Lower lobe of right lung (tissue), 2 donors: ENCODE results near the gene KCNQ1. TPM values are rescaled to one million over a fixed set of nuclear protein-coding genes. Genes with fewer than 3 reads are reported as not detected.
A peak's percentile ranks its signal among the peaks of the same experiment; 100 is the strongest.

ENCODE experiments used
- ATAC-seq, 2 donors: fragments of 200-7000 bp; cut with Tn5 transposase; one replicate each; pipeline ENCODE4 v1.9.1; 2020 to 2022; ENCODE audit warnings: mild to moderate bottlenecking in 2 of 2, moderate library complexity in 2 of 2
- DNase-seq: peaks from one replicate; pipeline ENCODE4 v3.0.0-alpha.2; 2020
- H3K27ac ChIP-seq: fragments of 200-600 bp; one replicate; pipeline ENCODE4 v1.8.0; 2022
- H3K27me3 ChIP-seq: fragments of 200-600 bp; one replicate; pipeline ENCODE4 v1.8.0; 2022; ENCODE audit warnings: low read depth
- H3K36me3 ChIP-seq: fragments of 200-600 bp; one replicate; pipeline ENCODE4 v1.8.0; 2022; ENCODE audit warnings: mild to moderate bottlenecking
- H3K4me1 ChIP-seq: fragments of 200-600 bp; one replicate; pipeline ENCODE4 v1.8.0; 2022
- H3K4me3 ChIP-seq: fragments of 200-600 bp; one replicate; pipeline ENCODE4 v1.8.0; 2022; ENCODE audit warnings: mild to moderate bottlenecking
- H3K9me3 ChIP-seq: fragments of 200-600 bp; one replicate; pipeline ENCODE4 v1.8.0; 2022
- intact Hi-C: fragments of 100-400 bp; cut with DNase I; formaldehyde crosslinking; loops from one replicate; pipeline ENCODE4 v1.11.0; 2022
- total RNA-seq: library from RNA; stranded (reverse); fragmentation: NEBNext Ultra II Directional; extraction: Animal tissue kit (Norgen Biotek cat#: 25700); gene quantifications from one replicate; pipeline ENCODE4 v1.2.1, GENCODE V29; 2021
- TF ChIP-seq, protein P1 (sequence below): fragments of 200-600 bp; IDR thresholded peaks from one replicate; pipeline ENCODE4 v1.8.0; 2022; ENCODE audit warnings: antibody characterized with exemption, mild to moderate bottlenecking
- donor health status: DM: no; HTN: yes; CAD: no; lungs with severe emphysema.

The KCNQ1 gene
- total RNA-seq, 1 donor from 2014 or later = 51.0 TPM

DNA sequence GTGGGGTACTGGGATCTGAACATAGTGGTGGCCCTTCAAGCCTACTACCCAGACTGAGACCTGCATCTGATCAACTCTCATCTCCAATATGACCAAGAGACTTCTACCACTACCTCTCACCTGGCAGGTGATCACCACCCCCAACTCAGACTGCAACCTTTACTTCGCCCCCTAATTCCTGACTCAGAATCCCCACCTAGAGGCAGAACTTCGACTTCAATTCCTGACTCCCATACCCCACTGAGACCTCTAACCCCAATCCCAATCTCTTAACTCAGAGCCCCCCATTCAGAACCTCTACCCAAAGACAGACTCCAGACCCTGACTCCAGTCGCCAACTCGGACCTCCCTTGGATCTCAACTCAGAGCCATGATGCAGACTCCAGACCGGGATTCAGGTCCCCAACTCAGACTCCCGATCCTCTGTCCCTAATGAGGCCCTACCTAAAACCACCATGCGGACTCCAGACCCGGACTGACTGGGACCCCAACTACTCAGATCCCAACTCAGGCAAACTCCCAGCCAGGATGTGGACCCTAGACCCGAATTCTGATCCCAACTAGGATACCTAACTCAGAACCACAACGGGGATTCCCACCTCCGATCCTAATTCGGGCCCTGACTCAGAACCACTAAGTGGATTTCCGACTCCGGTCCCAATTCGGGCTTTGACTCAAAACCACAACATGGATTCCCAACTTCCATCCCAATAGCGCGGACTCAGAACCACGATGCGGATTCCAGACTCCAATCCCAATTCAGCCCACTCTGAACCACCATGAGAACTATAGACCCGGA is 253.8 kb downstream of the KCNQ1 start:
- peak overlapping the region; percentile 92 for H3K27ac ChIP-seq
- ATAC-seq = no peak
- DNase-seq = no peak
- H3K4me1 ChIP-seq = peaks cover under 1% of the 10 kb centered on the region
- H3K4me3 ChIP-seq = peak overlapping the region; percentile 62
- H3K27me3 ChIP-seq = no peaks in the 10 kb centered on the region
- no peaks in the 10 kb centered on the region for H3K36me3 ChIP-seq
- no peaks in the 10 kb centered on the region for H3K9me3 ChIP-seq
- intact Hi-C loops = no loop called here
- TF ChIP-seq, protein P1, sequence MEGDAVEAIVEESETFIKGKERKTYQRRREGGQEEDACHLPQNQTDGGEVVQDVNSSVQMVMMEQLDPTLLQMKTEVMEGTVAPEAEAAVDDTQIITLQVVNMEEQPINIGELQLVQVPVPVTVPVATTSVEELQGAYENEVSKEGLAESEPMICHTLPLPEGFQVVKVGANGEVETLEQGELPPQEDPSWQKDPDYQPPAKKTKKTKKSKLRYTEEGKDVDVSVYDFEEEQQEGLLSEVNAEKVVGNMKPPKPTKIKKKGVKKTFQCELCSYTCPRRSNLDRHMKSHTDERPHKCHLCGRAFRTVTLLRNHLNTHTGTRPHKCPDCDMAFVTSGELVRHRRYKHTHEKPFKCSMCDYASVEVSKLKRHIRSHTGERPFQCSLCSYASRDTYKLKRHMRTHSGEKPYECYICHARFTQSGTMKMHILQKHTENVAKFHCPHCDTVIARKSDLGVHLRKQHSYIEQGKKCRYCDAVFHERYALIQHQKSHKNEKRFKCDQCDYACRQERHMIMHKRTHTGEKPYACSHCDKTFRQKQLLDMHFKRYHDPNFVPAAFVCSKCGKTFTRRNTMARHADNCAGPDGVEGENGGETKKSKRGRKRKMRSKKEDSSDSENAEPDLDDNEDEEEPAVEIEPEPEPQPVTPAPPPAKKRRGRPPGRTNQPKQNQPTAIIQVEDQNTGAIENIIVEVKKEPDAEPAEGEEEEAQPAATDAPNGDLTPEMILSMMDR = no peak

DNA sequence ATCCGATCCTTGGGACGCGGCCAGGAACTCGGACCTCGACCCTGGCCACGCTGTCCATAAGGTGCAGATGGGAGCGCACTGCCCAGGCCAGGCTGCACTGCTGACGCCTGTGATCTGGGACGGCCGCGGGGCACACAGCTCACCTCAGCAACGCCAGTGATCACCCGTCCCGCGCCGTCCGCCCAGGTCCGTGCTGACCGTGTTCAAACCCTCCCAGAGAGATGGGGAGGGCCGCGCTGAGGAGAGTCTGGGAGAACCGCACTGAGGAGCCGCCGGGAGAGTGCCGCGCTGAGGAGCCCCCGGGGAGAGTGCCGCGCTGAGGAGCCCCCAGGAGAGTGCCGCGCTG is 254.3 kb downstream of the KCNQ1 start:
- H3K9me3 ChIP-seq = no peaks in the 10 kb centered on the region
- TF ChIP-seq, protein P1 = no peak
- ATAC-seq (peak; percentile 40), DNase-seq (peak; percentile 56)
- H3K4me1 ChIP-seq = no peaks in the 10 kb centered on the region
- no peaks in the 10 kb centered on the region for H3K27me3 ChIP-seq
- peak overlapping the region; percentile 92 for H3K27ac ChIP-seq
- peak overlapping the region; percentile 62 for H3K4me3 ChIP-seq
- no peaks in the 10 kb centered on the region for H3K36me3 ChIP-seq
- intact Hi-C loops = no loop called here

DNA sequence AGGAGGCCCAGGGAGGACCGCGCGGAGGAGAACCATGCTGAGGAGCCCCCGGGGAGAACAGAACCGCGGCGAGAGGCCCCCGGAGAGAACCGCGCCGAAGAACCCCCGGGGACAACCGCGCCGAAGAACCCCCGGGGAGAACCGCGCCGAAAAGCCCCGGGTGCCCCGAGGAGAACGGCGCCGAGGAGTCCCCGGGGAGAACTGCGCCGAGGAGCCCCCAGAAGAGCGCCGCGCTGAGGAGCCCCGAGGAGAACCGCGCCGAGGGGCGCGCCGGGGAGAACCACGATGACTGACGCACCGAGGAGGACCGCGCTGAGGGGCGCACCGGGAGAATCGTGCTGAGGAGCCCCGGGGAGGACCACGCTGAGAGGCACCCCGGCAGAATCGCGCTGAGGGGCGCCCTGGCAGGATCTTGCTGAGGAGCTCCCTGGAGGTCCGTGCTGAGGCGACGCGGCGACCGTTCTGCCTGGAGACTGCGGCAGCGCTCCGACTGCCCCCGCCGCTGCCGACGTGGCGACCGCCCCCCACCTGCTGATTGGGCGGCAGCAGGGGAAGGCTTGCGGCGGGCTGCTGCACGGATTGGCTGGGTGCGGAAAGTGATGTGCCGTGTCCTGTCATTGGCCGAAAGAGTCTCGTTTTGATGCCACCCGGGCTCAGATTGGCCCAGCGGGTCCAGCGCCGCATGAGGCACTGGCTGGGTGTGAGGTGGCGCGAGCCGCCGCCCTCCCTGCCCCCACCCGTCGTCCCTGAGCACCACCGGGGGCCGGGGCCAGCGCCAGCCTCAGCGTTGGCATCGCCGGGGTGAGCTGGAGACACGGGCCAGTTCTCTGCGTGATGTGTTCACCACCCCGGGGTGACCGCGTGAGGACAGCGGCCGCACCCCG is 255.0 kb downstream of the KCNQ1 start, which contains the start of gene KCNQ1OT1:
Gene KCNQ1OT1 (minus strand): TSS at position 464 of the 884 bp plus-strand sequence.
- TF ChIP-seq, protein P1 = no peak
- ATAC-seq = peak; percentile 97
- intact Hi-C loops = no loop called here

DNA sequence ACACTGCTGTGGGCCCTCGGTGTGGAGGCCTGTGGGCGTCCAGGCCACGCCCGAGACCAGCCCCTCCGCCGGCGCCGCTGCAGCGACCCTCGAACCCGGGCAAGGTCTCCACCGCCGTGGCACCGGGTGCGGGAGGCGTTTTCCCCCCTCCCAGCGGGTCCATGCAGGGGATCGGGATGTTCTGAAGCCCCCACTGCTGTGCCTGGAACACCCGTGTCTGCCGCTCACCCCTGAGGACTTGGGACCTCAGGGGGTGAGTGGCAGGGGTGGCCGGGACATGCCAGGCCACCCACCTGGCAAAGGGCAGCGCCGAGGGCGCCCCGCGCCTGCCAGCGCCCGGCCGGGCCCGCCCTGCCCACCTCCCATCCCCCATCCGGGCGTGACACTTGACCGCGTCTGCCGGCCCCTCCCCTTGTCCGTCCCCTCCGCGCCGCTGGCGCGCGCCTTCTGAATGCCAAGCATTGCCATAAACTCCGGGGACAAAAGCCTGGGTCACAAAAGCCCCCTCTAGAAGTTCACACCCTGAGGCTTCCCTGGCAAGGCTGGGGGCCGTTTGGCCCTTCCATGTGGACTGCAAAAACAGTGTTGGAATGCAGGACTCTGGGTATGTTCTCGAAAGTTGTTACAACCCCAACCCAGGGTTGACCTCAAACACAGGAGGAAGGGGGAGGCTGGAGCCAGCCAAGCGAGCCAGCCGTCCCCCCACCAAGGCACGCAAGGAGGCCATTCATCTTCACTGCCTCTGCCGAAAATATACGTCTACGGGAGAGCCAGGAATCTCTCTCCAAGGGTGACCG is 255.8 kb downstream of the KCNQ1 start:
- no peaks in the 10 kb centered on the region for H3K36me3 ChIP-seq
- H3K4me1 ChIP-seq = no peaks in the 10 kb centered on the region
- intact Hi-C loops = no loop called here
- H3K4me3 ChIP-seq = peak overlapping the region; percentile 62
- DNase-seq (peak; percentile 83), ATAC-seq (peak; percentile 76 to 80)
- H3K9me3 ChIP-seq = no peaks in the 10 kb centered on the region
- no peaks in the 10 kb centered on the region for H3K27me3 ChIP-seq
- H3K27ac ChIP-seq = peak overlapping the region; percentile 92
- TF ChIP-seq, protein P1 = no peak

More for the DNA sequence above, 255.0 kb downstream of the KCNQ1 start, which contains the start of gene KCNQ1OT1:
- no peaks in the 10 kb centered on the region for H3K9me3 ChIP-seq
- peak; percentile 91 for DNase-seq
- H3K36me3 ChIP-seq = no peaks in the 10 kb centered on the region
- H3K27me3 ChIP-seq = no peaks in the 10 kb centered on the region
- H3K27ac ChIP-seq = peak within 1 kb of the TSS; percentile 92
- no peaks in the 10 kb centered on the region for H3K4me1 ChIP-seq
- peak within 1 kb of the TSS; percentile 62 for H3K4me3 ChIP-seq

DNA sequence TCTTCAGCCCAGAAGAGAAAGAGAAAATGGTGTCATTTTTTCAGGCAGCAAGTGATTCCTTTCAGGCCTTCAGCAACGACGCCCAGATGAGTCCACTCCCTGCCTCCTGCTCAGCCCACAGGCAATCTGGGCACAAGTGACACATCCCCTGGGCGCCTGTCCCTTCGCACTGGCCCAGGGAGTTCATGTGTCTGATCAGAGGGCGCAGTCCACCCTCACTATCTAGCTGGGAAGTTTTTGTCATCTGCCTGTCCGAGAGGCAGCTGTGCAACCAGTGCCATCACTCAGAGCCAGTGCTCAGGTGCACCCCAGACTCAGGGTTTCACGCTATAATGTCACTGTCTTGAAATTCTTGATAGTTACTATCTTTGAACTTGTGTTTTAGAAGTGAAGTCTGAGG is 256.4 kb downstream of the KCNQ1 start:
- intact Hi-C loops = no loop called here
- no peak overlapping the region for H3K4me3 ChIP-seq
- no peaks in the 10 kb centered on the region for H3K36me3 ChIP-seq
- no peaks in the 10 kb centered on the region for H3K4me1 ChIP-seq
- no peak for DNase-seq
- ATAC-seq = no peak
- H3K27me3 ChIP-seq = no peaks in the 10 kb centered on the region
- no peaks in the 10 kb centered on the region for H3K9me3 ChIP-seq
- TF ChIP-seq, protein P1 = no peak
- H3K27ac ChIP-seq = peak overlapping the region; percentile 92
